ENCODE results near the gene SLIRP. TPM values are rescaled to one million over a fixed set of nuclear protein-coding genes. Genes with fewer than 3 reads are reported as not detected.

SLIRP gene
- total RNA-seq, 5 donors from 2014 or later (not counting 1 experiment from before 2014, with no cell fraction given) = 32.2 to 45.8 (median 40.3) TPM

GRCh38 chr14:77673193-77673592 is 34.7 kb upstream of the SLIRP start:
- Mint-ChIP-seq H3K4me1 (no peaks in the 10 kb centered on the region), H3K27me3 (no peaks in the 10 kb centered on the region), H3K4me3 (no peak overlapping the region), H3K36me3 (peaks cover 41% of the 10 kb centered on the region), H3K9me3 (no peaks in the 10 kb centered on the region), H3K27ac (no peak overlapping the region)
- no peak overlapping the region for H3K27ac ChIP-seq (ENCODE audit: low read length)
- H3K4me1 ChIP-seq (ENCODE audit: control insufficient read depth in 1 of 2, extremely low read depth in 1 of 2, insufficient read depth in 2 of 2, low read length in 2 of 2) = no peaks in the 10 kb centered on the region
- ChIA-PET CTCF (no interaction called here), POLR2A (no interaction called here)
- DNase-seq (no peak), ATAC-seq (replicated peaks in 1 of 4) (no peak)
- no peaks in the 10 kb centered on the region for H3K27me3 ChIP-seq (replicated peaks in 1 of 2; ENCODE audit: control insufficient read depth in 2 of 2, extremely low read depth in 1 of 2, insufficient read depth in 2 of 2, low read length in 1 of 2)
- H3K9me3 ChIP-seq = no peaks in the 10 kb centered on the region
- peaks cover 7 to 42% of the 10 kb centered on the region in 2 donors for H3K36me3 ChIP-seq (ENCODE audit: control insufficient read depth in 2 of 2, extremely low read depth in 1 of 2, insufficient read depth in 1 of 2, low read length in 1 of 2)
- no peak overlapping the region for H3K4me3 ChIP-seq (ENCODE audit: control insufficient read depth in 1 of 2, extremely low read depth in 1 of 2, low read length in 1 of 2)

- Histone ChIP-seq H3K27me3 (replicated peaks in 1 of 2; ENCODE audit: control insufficient read depth in 2 of 2, extremely low read depth in 1 of 2, insufficient read depth in 2 of 2, low read length in 1 of 2) (no peaks in the 10 kb centered on the region), H3K27ac (ENCODE audit: low read length) (no peak overlapping the region), H3K4me3 (ENCODE audit: control insufficient read depth in 1 of 2, extremely low read depth in 1 of 2, low read length in 1 of 2) (no peak overlapping the region), H3K36me3 (ENCODE audit: control insufficient read depth in 2 of 2, extremely low read depth in 1 of 2, insufficient read depth in 1 of 2, low read length in 1 of 2) (peaks cover 7 to 53% of the 10 kb centered on the region in 2 donors), H3K9me3 (no peaks in the 10 kb centered on the region), H3K4me1 (ENCODE audit: control insufficient read depth in 1 of 2, extremely low read depth in 1 of 2, insufficient read depth in 2 of 2, low read length in 2 of 2) (no peaks in the 10 kb centered on the region)
- H3K27me3 Mint-ChIP-seq = no peaks in the 10 kb centered on the region
- 100% methylated on average over 2 of the region's 8 CpGs for WGBS (ENCODE audit: insufficient coverage)
- H3K27ac Mint-ChIP-seq = no peak overlapping the region
- H3K9me3 Mint-ChIP-seq = no peaks in the 10 kb centered on the region
- H3K4me3 Mint-ChIP-seq = no peak overlapping the region
- H3K36me3 Mint-ChIP-seq = peaks cover 57% of the 10 kb centered on the region
- POLR2A ChIA-PET = no interaction called here
- DNase-seq (no peak), ATAC-seq (replicated peaks in 1 of 4) (no peak)
- CTCF ChIA-PET = interaction anchor here in 1 of 2 donors (0.6 to 0.7 kb wide), 2 partner anchors 75 to 581 kb away, joined by 3 to 4 read pairs; no protein-coding TSS in a partner anchor
- no peaks in the 10 kb centered on the region for H3K4me1 Mint-ChIP-seq
Measured at GRCh38 chr14:77674931-77675330, 33.0 kb upstream of the SLIRP start.

- Histone ChIP-seq H3K27ac (ENCODE audit: low read length) (no peak overlapping the region), H3K27me3 (replicated peaks in 1 of 2; ENCODE audit: control insufficient read depth in 2 of 2, extremely low read depth in 1 of 2, insufficient read depth in 2 of 2, low read length in 1 of 2) (no peaks in the 10 kb centered on the region), H3K4me3 (ENCODE audit: control insufficient read depth in 1 of 2, extremely low read depth in 1 of 2, low read length in 1 of 2) (no peak overlapping the region), H3K4me1 (ENCODE audit: control insufficient read depth in 1 of 2, extremely low read depth in 1 of 2, insufficient read depth in 2 of 2, low read length in 2 of 2) (no peaks in the 10 kb centered on the region), H3K9me3 (no peaks in the 10 kb centered on the region), H3K36me3 (ENCODE audit: control insufficient read depth in 2 of 2, extremely low read depth in 1 of 2, insufficient read depth in 1 of 2, low read length in 1 of 2) (peaks cover 0 to 13% of the 10 kb centered on the region in 2 donors)
- DNase-seq = no peak
- ATAC-seq (replicated peaks in 1 of 4) = no peak
- ChIA-PET CTCF (interaction anchor here in 1 of 2 donors (0.6 kb wide), 1 partner anchor 87 kb away, joined by 4 read pairs; no protein-coding TSS in a partner anchor), POLR2A (no interaction called here)
- peaks cover 43% of the 10 kb centered on the region for H3K36me3 Mint-ChIP-seq
- H3K4me3 Mint-ChIP-seq = no peak overlapping the region
- peaks cover 0 to 4% (median 2%) of the 10 kb centered on the region in 3 donors for H3K4me1 Mint-ChIP-seq
- no peaks in the 10 kb centered on the region for H3K9me3 Mint-ChIP-seq
- WGBS (ENCODE audit: insufficient coverage) = 97% methylated on average over 5 of the region's 7 CpGs
- H3K27ac Mint-ChIP-seq = no peak overlapping the region
- no peaks in the 10 kb centered on the region for H3K27me3 Mint-ChIP-seq
Measured at GRCh38 chr14:77681196-77682157, 26.4 kb upstream of the SLIRP start.

GRCh38 chr14:77682158-77682553 is 25.7 kb upstream of the SLIRP start:
- CTCF ChIA-PET = no interaction called here

GRCh38 chr14:77691259-77691658 is 16.6 kb upstream of the SLIRP start:
- no peaks in the 10 kb centered on the region for H3K4me1 Mint-ChIP-seq
- CTCF ChIA-PET = no interaction called here
- DNase-seq = no peak

More at GRCh38 chr14:77682158-77682553, 25.7 kb upstream of the SLIRP start:
- peaks cover 0 to 4% (median 2%) of the 10 kb centered on the region in 3 donors for H3K4me1 Mint-ChIP-seq
- no peaks in the 10 kb centered on the region for H3K4me1 ChIP-seq (ENCODE audit: control insufficient read depth in 1 of 2, extremely low read depth in 1 of 2, insufficient read depth in 2 of 2, low read length in 2 of 2)
- no peak overlapping the region for H3K27ac Mint-ChIP-seq
- H3K36me3 Mint-ChIP-seq = peaks cover 48% of the 10 kb centered on the region
- ATAC-seq (replicated peaks in 1 of 4) = no peak
- H3K4me3 Mint-ChIP-seq = no peak overlapping the region
- no peak overlapping the region for H3K27ac ChIP-seq (ENCODE audit: low read length)
- H3K4me3 ChIP-seq (ENCODE audit: control insufficient read depth in 1 of 2, extremely low read depth in 1 of 2, low read length in 1 of 2) = no peak overlapping the region
- POLR2A ChIA-PET = no interaction called here
- H3K9me3 Mint-ChIP-seq = no peaks in the 10 kb centered on the region
- peaks cover 0 to 15% of the 10 kb centered on the region in 2 donors for H3K36me3 ChIP-seq (ENCODE audit: control insufficient read depth in 2 of 2, extremely low read depth in 1 of 2, insufficient read depth in 1 of 2, low read length in 1 of 2)
- no peaks in the 10 kb centered on the region for H3K27me3 Mint-ChIP-seq
- no peaks in the 10 kb centered on the region for H3K9me3 ChIP-seq
- DNase-seq = no peak
- H3K27me3 ChIP-seq (replicated peaks in 1 of 2; ENCODE audit: control insufficient read depth in 2 of 2, extremely low read depth in 1 of 2, insufficient read depth in 2 of 2, low read length in 1 of 2) = no peaks in the 10 kb centered on the region
- WGBS (ENCODE audit: insufficient coverage) = no CpG with 5 or more reads among the region's 1 CpG

GRCh38 chr14:77707355-77707723 is 564 bp upstream of the SLIRP start:
- Histone ChIP-seq H3K27ac (ENCODE audit: low read length) (peak overlapping the region; percentile 19), H3K9me3 (no peaks in the 10 kb centered on the region), H3K4me1 (ENCODE audit: control insufficient read depth in 1 of 2, extremely low read depth in 1 of 2, insufficient read depth in 2 of 2, low read length in 2 of 2) (peaks cover 16 to 29% of the 10 kb centered on the region in 2 experiments), H3K27me3 (replicated peaks in 1 of 2; ENCODE audit: control insufficient read depth in 2 of 2, extremely low read depth in 1 of 2, insufficient read depth in 2 of 2, low read length in 1 of 2) (no peaks in the 10 kb centered on the region), H3K36me3 (ENCODE audit: control insufficient read depth in 2 of 2, extremely low read depth in 1 of 2, insufficient read depth in 1 of 2, low read length in 1 of 2) (peaks cover 9 to 36% of the 10 kb centered on the region in 2 donors), H3K4me3 (ENCODE audit: control insufficient read depth in 1 of 2, extremely low read depth in 1 of 2, low read length in 1 of 2) (peak overlapping the region; percentile 80 to 100)
- ChIA-PET CTCF (interaction anchor here (0.5 to 1.8 kb wide), 4 partner anchors 11 to 248 kb away, joined by 3 to 8 read pairs (median 4); no protein-coding TSS in a partner anchor), POLR2A (interaction anchor here (0.5 to 0.6 kb wide), 2 partner anchors 15 to 57 kb away, joined by 3 to 4 read pairs; no protein-coding TSS in a partner anchor)
- H3K4me1 Mint-ChIP-seq = peaks cover 34 to 43% (median 41%) of the 10 kb centered on the region in 3 donors
- peak overlapping the region; percentile 90 to 95 for H3K27ac Mint-ChIP-seq
- peaks cover 21% of the 10 kb centered on the region for H3K36me3 Mint-ChIP-seq
- 0% methylated on average over 7 of the region's 14 CpGs for WGBS (ENCODE audit: insufficient coverage)
- no peaks in the 10 kb centered on the region for H3K9me3 Mint-ChIP-seq
- DNase-seq (peak in 9 of 35 experiments; percentile 1 to 33 (median 8)), ATAC-seq (replicated peaks in 1 of 4) (peak; percentile 37 to 44 (median 39))
- H3K4me3 Mint-ChIP-seq = peak overlapping the region; percentile 90 to 97 (median 96)
- no peaks in the 10 kb centered on the region for H3K27me3 Mint-ChIP-seq

More at GRCh38 chr14:77691259-77691658, 16.6 kb upstream of the SLIRP start:
- no peaks in the 10 kb centered on the region for H3K27me3 ChIP-seq (replicated peaks in 1 of 2; ENCODE audit: control insufficient read depth in 2 of 2, extremely low read depth in 1 of 2, insufficient read depth in 2 of 2, low read length in 1 of 2)
- H3K9me3 ChIP-seq = no peaks in the 10 kb centered on the region
- Mint-ChIP-seq H3K36me3 (peaks cover 70% of the 10 kb centered on the region), H3K27me3 (no peaks in the 10 kb centered on the region), H3K9me3 (no peaks in the 10 kb centered on the region), H3K27ac (no peak overlapping the region), H3K4me3 (no peak overlapping the region)
- H3K4me1 ChIP-seq (ENCODE audit: control insufficient read depth in 1 of 2, extremely low read depth in 1 of 2, insufficient read depth in 2 of 2, low read length in 2 of 2) = no peaks in the 10 kb centered on the region
- no peak overlapping the region for H3K4me3 ChIP-seq (ENCODE audit: control insufficient read depth in 1 of 2, extremely low read depth in 1 of 2, low read length in 1 of 2)
- POLR2A ChIA-PET = no interaction called here
- H3K27ac ChIP-seq (ENCODE audit: low read length) = no peak overlapping the region
- H3K36me3 ChIP-seq (ENCODE audit: control insufficient read depth in 2 of 2, extremely low read depth in 1 of 2, insufficient read depth in 1 of 2, low read length in 1 of 2) = peaks cover 5 to 61% of the 10 kb centered on the region in 2 donors
- no peak for ATAC-seq (replicated peaks in 1 of 4)
- 100% methylated on average over 2 of the region's 2 CpGs for WGBS (ENCODE audit: insufficient coverage)

Measured in T-cell (primary cell).